Ovary (tissue), 3 donors: Measurements from ENCODE around the gene HPCAL1.

ENCODE experiments used
- CTCF ChIP-seq, 3 donors: fragments of 450-650 bp in 2 of 3; fragments of 200-600 bp in 1 of 3; IDR thresholded peaks; one replicate each; pipeline versions ENCODE4 v1.5.1 to v1.8.0; 2016 to 2022; ENCODE audit warnings: antibody characterized with exemption in 3 of 3, mild to moderate bottlenecking in 1 of 3
- EP300 ChIP-seq: sonication (generic); formaldehyde crosslinking; IDR thresholded peaks from one replicate; pipeline ENCODE4 v1.6.1; 2017; ENCODE audit warnings: antibody characterized with exemption
- POLR2A ChIP-seq: fragments of 450-650 bp; IDR thresholded peaks from one replicate; pipeline ENCODE4 v1.6.1; 2017; ENCODE audit warnings: antibody characterized with exemption, mild to moderate bottlenecking, moderate library complexity
- donor health status: DM: no; HTN: no; CAD: no.

GRCh38 chr2:10360460-10360849, 57.8 kb downstream of the HPCAL1 start:
- TF ChIP-seq CTCF (IDR thresholded peaks at IDR 0.05) (no peak), POLR2A (no peak), EP300 (no peak)
